DMS 273 treated with DMSO at 0.1 percent for 48 hours (cell line): Measurements from ENCODE around the gene SH3RF2.
A peak's percentile ranks its signal among the peaks of the same experiment; 100 is the strongest.
"Not testable (repeated sequence)": the region's sequence is repeated elsewhere in the genome, so short reads cannot be mapped to it uniquely, and the experiment has no call there.

ENCODE experiments used
- DNase-seq: peaks from one replicate; lab custom pipeline; 2025; lab: John Stamatoyannopoulos, UW

The SH3RF2 gene, protein sequence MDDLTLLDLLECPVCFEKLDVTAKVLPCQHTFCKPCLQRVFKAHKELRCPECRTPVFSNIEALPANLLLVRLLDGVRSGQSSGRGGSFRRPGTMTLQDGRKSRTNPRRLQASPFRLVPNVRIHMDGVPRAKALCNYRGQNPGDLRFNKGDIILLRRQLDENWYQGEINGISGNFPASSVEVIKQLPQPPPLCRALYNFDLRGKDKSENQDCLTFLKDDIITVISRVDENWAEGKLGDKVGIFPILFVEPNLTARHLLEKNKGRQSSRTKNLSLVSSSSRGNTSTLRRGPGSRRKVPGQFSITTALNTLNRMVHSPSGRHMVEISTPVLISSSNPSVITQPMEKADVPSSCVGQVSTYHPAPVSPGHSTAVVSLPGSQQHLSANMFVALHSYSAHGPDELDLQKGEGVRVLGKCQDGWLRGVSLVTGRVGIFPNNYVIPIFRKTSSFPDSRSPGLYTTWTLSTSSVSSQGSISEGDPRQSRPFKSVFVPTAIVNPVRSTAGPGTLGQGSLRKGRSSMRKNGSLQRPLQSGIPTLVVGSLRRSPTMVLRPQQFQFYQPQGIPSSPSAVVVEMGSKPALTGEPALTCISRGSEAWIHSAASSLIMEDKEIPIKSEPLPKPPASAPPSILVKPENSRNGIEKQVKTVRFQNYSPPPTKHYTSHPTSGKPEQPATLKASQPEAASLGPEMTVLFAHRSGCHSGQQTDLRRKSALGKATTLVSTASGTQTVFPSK

DNA sequence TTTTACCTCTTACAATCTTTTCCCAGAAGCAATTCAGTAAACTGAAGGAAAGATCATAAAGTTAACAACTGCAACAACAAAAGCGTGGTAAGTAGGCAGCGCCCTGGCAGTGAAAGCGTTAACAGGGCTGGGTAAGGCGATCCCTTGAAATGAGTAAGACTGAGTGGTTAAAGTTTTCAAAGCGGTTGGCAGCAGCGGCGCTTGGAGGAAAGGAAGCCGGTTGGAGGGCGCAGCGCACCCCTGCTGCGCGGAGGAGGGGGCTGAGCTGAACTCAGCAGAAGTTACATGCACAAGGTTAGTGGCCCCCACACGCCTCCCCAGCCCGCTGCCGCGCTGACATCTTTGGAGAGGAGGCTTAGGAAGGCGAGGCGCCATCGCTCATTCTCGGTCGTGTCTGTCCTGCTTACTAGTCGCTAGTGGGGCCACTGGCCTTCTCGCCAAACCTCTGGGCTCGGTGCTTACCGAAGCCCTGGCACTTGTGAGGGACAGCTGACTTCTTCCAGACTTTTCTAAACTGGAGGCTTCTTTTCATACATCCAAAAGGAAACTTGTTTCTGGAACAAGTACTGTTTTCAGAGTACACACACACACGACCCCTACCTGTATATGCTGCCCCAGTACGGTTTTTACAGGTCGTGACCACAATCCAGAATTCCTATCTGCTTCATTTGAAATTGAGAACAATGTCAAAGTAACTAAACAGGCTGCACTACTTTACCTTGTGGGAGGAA is at the start of gene SH3RF2:
Gene SH3RF2 (plus strand): TSS at position 178 of the 731 bp plus-strand sequence. CDS start 1,351 bp downstream, outside the sequence.
- DNase-seq = peak; percentile 34

DNA sequence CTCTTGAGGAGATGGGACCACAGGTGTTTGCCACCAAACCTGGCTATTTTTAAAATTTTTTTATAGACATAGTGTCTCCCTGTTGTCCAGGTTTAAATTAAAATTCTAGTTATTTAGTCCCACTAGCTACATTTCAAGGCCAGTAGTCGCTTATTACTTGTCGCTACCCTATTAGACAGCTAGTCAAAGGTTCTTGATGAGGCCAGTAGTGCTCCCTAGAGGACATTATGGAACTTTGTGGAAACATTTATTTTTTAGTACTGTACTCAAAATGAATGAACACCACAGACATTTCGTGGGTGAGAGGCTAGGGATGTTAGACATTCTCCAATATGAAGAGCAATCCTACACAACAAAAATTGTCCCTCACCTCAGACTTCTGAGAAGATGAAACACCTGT is 49.2 kb upstream of the SH3RF2 start:
- no peak for DNase-seq

DNA sequence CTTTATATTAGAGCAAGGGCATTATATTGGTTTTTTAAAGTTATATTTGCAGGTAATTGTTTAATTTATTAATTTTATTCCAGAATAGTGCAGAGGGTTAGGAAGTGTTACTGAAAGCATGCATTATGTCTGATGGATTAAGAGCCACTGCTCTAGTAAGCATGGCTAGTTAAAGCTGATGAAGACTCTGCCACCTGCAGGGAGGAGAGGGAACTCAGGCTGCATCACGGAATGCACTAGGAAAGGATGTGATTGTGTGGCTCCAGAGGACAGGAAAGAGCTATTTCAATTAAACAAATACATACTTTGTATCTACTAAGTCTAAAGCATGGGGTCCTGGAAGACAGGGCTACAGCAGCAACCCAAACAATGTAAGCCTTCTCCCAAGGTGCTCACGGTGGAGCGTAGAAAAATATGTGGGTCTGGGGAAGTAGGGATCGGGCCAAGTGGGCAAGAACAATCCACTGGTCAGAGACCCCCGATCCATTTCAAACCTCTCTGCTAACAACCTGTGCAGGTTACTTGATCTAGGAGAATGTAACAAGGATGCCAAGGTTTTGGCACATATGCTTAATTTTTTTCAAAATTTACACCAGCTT is 48.3 kb upstream of the SH3RF2 start:
- no peak for DNase-seq

DNA sequence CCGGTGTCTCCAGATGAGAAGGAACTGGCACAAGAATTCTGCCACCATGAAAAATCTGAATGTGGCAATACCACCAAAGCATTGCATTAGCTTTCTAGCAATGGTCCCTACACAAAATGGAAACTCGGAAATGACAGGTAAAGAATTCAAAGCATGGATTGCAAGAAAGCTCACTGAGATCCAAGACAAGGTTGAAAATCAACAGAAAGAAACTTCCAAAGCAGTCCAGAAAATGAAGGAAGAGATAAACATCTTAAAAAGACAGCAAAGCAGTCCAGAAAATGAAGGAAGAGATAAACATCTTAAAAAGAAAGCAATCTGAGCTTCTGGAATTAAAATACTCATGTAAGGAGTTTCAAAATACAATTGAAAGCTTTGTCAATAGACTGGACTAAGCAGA is 46.8 kb upstream of the SH3RF2 start:
- DNase-seq = no peak

DNA sequence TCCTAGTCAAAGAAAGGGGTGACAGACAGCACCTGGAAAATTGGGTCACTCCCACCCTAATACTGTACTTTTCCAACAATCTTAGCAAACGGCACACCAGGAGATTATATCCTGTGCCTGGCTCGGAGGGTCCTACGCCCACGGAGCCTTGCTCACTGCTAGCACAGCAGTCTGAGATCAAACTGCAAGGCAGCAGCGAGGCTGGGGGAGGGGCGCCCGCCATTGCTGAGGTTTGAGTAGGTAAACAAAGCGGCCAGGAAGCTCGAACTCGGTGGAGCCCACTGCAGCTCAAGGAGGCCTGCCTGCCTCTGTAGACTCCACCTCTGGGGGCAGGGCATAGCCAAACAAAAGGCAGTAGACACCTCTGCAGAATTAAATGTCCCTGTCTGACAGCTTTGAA is 45.0 kb upstream of the SH3RF2 start:
- DNase-seq = not testable (repeated sequence)

DNA sequence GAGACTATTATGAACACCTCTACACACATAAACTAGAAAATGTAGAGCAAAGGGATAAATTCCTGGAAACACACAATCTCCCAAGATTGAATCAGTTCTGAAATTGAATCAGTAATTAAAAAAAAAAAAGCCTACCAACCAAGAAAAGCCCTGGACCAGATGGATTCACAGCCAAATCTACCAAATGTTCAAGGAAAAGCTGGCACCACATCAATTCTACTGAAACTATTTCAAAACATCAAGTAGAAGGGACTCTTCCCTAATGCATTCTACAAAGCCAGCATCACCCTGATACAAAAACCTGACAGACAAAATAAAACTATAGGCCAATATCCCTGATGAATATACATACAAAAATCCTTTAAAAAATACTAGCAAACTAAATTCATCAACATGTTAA is 38.2 kb upstream of the SH3RF2 start:
- DNase-seq = no peak

DNA sequence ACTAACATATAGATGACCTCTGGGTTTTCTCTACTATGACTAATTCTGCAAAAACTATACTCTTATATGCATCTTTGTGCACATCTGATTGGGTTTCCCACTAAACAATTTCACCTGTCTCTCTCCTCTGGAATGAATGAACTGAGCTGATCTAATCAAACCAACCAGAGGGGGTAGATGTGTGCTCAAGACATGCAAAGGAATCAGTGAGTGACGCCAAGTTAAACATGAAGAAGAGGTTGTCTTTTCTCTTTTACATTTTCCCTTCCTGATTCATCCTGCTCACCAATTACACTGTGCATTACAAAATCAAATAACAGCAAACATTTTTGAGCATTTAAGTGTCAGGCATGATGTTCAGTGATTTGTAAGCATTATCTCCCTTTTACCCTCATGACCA is 34.0 kb upstream of the SH3RF2 start:
- no peak for DNase-seq

DNA sequence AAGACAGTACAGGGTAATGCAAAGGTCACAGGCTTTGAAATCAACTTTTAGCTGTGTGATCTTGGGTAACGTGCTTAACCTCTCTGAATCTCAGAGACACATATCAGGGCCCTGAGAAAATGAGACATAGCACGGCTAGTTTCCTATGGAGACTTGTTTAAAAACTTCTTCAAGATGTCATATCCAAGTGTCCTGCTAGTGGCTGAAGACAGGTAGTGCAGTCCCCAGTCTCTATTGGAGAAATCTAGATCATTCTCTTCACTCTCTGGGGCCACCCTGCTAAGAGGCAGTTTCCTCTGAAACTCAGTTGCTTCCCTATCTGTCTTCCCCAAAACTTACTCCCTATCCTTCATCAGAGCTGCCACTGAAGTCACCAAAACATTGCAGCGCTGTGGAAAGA is 33.3 kb upstream of the SH3RF2 start:
- DNase-seq = no peak

DNA sequence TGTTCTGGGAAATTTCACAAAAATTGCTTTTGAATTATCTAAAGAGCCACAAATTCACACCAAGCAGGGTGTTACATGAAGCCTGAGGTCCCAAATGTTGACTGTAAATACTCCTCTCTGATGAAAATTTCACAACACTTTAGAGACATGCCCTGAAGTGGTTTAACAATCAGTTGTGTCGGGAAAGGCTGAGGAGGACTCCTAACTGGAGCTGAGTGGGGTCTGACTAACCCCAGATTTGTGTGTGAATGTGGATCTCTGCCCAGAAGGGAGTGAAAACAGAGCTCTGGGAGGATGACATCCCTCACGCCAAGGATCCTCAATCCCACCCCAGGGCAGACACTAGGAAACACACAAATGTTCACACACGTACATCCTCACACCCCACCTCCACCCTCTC is 32.5 kb upstream of the SH3RF2 start:
- no peak for DNase-seq

DNA sequence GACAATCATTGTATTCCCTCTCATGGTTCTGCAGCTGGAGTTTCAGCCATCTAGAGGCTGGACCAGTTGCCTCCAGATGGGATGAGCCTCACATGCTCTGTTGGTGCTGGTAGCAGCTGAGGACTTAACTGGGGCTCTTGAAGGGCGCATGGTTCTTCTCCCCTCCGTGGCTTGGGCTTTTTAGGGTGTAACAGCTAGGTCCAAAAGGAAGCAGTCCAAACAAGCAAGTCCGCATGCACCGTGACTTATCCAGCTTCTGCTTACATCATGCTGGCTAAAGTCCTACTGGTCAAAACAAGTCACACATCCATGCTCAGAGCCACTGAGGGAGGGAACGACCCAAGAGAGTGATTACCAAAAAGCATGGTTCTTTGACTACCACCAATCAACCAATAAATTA is 31.6 kb upstream of the SH3RF2 start:
- no peak for DNase-seq

DNA sequence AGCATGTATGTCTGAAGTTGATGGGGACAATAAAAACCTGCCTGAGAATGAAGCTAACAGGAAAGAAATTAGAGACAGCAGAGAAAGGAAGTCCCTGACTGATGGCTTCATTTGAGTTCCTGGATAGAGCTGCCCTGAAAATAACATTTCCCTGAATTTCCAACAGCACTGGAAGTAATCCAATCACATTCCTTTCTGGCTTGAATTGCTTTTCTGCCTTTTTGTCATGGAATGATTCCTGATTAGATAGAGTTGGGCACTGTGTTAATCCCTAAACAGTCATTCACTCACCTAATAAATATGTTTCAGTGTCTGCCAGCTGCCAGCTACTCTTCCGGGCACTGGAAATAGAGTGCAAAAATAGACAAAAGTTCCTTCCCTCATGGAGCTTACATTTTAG is 30.0 kb upstream of the SH3RF2 start:
- no peak for DNase-seq

DNA sequence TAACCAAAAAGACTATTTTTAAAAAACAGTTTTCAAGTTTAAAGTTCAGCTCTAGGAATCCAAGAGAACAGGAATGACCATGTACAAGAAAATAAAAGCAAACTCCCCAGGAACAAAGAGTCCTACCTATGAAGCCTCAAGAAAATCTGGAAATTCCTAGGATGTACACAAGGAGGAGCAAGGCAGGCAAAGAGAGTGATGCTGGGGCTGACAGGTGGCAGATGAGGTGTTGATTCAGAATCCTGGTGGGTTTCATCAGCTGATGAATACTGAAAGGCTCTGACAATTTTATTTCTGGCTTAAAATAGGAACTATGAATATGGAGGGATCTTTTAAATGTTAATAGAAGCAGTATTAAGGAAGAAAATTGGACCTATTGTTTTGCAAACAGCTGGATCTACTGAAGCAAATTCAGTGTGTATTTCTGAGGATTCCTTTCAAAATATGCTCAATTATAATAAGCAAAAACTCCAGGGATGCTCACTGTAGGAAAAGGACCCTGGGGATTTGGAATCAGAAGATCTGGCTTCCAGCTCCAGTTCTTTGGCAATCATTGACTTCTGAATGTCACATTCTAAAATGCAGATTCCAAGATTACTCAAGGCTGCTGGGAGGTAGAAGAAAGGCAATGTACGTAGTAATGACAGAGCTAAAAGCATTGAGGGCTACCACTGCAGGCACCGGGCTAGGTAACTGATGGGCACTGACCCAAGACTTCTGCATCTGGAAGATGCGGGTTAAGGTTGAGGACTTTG is 28.0 kb upstream of the SH3RF2 start:
- DNase-seq = no peak

DNA sequence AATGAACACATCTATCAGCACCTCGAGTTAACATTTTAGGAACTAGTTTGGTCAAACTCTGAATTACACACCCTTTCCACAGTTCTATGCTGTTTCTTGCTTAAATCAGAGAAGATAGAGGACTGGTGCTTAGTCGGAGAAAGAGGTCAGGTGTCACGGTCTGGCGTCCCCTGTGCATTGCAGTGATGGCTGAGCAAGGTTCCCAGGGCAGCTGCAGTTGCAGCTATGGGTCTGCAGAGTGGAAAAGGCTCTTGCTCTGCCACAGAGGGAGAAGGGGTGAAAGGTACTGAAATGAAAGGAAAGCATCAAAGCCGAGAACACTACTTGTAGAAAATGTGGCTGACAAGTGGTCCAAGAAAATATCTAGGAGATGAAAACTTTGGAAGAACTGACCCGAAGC is 25.2 kb upstream of the SH3RF2 start:
- DNase-seq = no peak

DNA sequence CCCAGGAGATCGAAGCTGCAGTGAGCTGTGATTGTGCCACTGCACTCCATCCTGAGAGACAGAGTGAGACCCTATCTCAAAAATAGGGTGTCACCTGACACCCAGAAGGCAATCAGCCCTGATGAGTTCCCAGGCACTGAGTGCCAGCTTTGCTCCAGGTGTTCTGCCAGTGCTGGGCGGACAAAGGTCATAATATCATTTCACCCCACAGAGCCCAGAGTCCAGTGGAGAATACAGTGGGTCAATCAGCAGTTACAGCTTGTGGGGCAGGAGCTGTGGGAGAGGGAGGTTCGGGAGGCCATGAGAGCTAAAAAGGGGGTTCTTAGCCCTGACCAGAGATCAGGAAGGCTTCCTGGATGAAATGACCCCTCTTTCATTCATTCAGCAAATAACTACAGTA is 24.4 kb upstream of the SH3RF2 start:
- no peak for DNase-seq

DNA sequence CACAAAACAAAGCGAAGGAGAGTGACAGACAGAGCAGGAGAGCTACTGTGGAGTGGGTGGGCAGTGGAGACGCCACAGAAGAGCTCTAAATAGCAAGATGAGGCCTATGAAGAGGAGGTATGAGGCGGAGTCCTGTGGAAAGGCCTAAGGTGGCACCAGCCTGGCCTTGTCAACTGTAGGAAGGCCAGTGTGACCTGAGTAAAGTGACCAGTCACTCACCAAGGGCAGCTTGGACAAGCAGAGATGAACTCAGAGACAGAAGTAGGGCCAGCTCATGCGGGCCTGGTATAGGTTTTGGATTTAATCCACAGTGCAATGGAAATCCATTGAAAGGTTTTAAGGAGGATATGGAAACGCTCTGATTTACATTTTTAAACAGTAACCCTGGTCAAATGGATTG is 23.8 kb upstream of the SH3RF2 start:
- no peak for DNase-seq

DNA sequence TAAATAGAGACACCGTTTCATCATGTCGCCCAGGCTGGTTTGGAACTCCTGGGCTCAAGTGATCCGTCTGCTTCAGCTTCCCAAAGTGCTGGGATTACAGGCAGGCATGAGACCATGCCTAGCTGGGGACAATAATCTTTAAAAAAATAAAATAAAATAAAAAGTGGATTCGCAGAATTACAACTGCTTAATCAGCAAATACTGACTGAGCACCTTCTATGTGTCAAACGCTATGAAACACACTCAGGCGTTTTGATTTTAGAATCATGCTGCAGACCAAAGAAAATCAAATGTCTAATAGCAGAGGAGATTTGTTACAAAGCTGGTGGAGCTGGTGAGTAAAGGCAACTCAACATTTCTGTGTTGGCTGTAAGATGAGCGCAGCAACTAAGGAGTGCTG is 22.7 kb upstream of the SH3RF2 start:
- DNase-seq = no peak

DNA sequence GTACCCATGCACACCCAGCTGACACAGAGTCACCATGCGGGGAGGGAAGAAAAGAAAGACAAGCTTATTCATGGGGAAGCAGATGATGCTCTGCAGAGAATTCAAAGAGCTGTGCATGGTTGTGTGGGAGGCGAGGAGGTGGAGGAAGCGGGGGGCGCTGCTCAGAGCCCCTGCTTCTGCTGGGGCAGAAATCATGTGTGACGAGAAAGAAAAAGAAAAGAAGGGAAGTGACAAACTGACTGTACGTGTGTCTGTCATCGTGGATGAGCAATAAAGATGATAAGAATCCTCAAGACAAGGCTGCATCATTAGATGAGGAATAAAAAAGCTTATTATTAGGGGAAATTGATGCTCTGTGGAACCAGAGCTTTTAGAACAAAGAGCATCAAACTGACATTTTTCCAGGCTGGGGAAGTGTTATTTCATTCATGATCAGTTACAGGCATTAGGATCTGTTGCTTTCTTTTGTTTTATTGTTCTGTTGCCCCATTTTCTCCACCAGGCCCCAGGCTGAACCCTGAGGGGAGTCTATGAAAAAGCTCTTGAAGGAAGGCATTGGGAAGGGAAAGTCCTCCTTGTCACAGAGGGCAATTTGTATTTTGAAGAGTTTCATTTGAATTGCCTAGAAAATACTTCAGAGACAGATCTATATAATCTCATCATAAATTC is 20.3 kb upstream of the SH3RF2 start:
- DNase-seq = no peak

DNA sequence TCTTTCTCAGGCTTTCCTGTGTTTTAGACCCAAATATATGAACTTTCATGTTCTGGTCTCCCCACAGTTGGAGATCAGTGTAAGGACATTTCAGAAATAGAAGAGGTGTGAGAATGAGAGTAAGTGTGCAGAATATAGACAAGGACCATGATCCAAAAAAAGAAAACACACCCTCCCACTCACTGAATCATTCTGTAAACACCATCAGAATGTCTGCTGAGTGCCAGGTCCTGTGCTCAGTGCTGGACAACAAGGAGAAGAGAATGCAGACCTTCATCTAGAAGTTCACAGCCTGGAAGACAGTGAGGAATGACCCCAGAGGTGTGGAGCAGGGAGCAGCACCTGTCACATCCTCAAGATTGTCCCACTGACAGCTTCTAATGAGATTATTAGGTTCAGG is 19.1 kb upstream of the SH3RF2 start:
- no peak for DNase-seq

DNA sequence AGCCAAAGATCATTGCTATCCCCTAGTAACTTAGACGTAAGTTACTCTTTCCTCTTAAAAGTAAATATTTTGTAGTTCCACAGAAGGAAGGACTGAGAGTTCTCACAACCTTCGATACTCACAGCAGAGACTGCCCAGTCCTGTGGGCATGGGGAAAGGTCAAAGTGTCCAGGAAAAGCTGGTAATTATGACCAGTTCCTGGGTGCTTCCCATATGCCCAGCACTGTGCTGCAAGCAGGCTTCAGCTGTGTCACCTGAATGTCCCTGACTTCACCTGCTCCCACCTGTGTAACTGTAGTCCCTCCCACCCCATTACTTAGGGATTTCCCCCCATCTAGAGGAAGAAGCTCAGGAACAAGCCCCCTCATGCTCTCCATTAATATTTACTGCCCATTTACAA is 18.0 kb upstream of the SH3RF2 start:
- no peak for DNase-seq

DNA sequence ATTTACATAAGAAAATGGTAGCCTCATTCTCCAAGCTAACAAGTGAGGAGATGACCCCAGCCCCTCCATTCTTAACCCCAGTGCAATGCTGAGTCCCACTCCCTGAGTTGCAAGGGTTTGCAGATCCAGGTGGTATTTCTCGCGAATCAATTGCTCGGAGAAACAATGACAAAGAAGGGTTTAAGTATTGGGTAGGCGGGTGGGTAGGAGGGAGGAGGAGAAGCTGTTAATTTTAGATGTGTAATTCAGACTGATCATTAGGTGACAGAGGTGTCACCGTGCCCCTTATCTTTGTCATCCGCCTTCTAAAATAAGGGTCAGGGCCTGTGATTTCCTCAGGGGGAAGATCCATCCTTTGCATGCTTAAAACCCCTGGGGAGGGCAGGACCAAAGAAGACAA is 17.0 kb upstream of the SH3RF2 start:
- DNase-seq = no peak

DNA sequence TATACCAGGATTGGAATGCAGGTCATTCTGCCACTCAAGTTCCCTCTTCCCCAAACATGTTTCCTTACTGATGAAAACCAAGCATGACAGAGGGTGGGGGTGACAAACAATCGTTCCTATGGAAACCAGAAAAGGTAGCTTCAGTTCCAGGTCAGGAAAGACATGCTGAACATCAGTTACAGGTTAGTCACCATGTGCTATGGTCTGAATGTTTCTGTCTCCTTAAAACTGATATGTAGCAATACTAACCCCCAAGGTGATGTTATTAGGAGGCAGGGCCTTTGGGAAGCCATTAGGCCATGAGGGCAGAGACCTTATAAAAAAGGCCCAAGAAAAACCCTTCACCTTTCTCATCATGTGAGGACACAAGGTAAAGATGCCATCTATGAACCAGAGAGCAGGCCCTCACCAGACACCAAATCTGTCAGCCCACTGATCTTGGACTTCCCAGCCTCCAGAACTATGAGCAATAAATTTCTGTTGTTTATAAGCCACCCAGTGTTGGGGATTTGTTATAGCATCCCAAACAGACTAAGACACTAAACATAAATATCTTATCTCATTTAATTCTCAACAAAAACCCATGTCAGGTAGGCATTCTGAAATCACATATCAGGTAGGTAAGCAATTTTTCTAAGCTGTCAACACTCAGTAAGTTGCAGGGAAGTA is 15.7 kb upstream of the SH3RF2 start:
- DNase-seq = no peak
